GM12892 (cell line): ENCODE data around the gene CREB3. TPM values are rescaled to one million over a fixed set of nuclear protein-coding genes. Genes with fewer than 3 reads are reported as not detected.

Source experiments
- DNase-seq: peaks from one replicate; pipeline ENCODE4 v3.0.0; 2011; ENCODE audit not compliant: insufficient read length
- FAIRE-seq: peaks from 2 replicates; lab custom pipeline; 2011; peaks lifted over from hg19 to GRCh38; lab: Jason Lieb, UNC
- POLR2A ChIP-seq: IDR thresholded peaks from 2 replicates; pipeline ENCODE4 v1.6.1; 2011; ENCODE audit warnings: low read depth, low read length, control low read depth
- POLR2AphosphoS5 ChIP-seq: IDR thresholded peaks from 2 replicates; pipeline ENCODE4 v1.6.1; 2011; ENCODE audit warnings: low read depth, low read length, control low read depth
- TAF1 ChIP-seq: IDR thresholded peaks from 2 replicates; pipeline ENCODE4 v1.6.1; 2011; ENCODE audit warnings: low read depth, mild to moderate bottlenecking, control low read depth, low read length, borderline replicate concordance
- polyA plus RNA-seq: library from polyadenylated mRNA; unstranded; fragments of >200 nt; gene quantifications from one replicate; pipeline ENCODE4 v1.2.1, GENCODE V29; 2012; ENCODE audit warnings: missing spikeins, inconsistent platforms; ENCODE audit not compliant: missing spikeins

The CREB3 gene, protein sequence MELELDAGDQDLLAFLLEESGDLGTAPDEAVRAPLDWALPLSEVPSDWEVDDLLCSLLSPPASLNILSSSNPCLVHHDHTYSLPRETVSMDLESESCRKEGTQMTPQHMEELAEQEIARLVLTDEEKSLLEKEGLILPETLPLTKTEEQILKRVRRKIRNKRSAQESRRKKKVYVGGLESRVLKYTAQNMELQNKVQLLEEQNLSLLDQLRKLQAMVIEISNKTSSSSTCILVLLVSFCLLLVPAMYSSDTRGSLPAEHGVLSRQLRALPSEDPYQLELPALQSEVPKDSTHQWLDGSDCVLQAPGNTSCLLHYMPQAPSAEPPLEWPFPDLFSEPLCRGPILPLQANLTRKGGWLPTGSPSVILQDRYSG
- 19.2 TPM for polyA plus RNA-seq

GRCh38 chr9:35732185-35732799, at the start of gene CREB3, which contains the start of gene TLN1:
Gene CREB3 (plus strand): TSS chr9:35732666. CDS start chr9:35732773, 107 bp downstream.
Gene TLN1 (minus strand): TSS chr9:35732195. CDS start chr9:35725694, 6,501 bp downstream.
- DNase-seq, result peak; percentile 92
- TF ChIP-seq TAF1, result peak; percentile 76; the same call in 1 of the 2 replicates
- no peak; the same call in 1 of the 2 replicates for TF ChIP-seq POLR2AphosphoS5
- TF ChIP-seq POLR2A, result peak; percentile 82
- FAIRE-seq, result peak; percentile 93

- no peak for TF ChIP-seq POLR2AphosphoS5
- TF ChIP-seq TAF1, result no peak
- TF ChIP-seq POLR2A, result no peak
- no peak for FAIRE-seq
- DNase-seq, result no peak
Measured at GRCh38 chr9:35683323-35683722, 49.1 kb upstream of the CREB3 start.

- no peak for DNase-seq
- FAIRE-seq, result no peak
- TF ChIP-seq TAF1 (no peak), POLR2AphosphoS5 (no peak), POLR2A (no peak)
Measured at GRCh38 chr9:35684921-35685320, 47.5 kb upstream of the CREB3 start.

- FAIRE-seq (no peak), DNase-seq (no peak)
- TF ChIP-seq TAF1 (no peak), POLR2AphosphoS5 (no peak), POLR2A (no peak)
Measured at GRCh38 chr9:35685506-35685905, 47.0 kb upstream of the CREB3 start.

DNA sequence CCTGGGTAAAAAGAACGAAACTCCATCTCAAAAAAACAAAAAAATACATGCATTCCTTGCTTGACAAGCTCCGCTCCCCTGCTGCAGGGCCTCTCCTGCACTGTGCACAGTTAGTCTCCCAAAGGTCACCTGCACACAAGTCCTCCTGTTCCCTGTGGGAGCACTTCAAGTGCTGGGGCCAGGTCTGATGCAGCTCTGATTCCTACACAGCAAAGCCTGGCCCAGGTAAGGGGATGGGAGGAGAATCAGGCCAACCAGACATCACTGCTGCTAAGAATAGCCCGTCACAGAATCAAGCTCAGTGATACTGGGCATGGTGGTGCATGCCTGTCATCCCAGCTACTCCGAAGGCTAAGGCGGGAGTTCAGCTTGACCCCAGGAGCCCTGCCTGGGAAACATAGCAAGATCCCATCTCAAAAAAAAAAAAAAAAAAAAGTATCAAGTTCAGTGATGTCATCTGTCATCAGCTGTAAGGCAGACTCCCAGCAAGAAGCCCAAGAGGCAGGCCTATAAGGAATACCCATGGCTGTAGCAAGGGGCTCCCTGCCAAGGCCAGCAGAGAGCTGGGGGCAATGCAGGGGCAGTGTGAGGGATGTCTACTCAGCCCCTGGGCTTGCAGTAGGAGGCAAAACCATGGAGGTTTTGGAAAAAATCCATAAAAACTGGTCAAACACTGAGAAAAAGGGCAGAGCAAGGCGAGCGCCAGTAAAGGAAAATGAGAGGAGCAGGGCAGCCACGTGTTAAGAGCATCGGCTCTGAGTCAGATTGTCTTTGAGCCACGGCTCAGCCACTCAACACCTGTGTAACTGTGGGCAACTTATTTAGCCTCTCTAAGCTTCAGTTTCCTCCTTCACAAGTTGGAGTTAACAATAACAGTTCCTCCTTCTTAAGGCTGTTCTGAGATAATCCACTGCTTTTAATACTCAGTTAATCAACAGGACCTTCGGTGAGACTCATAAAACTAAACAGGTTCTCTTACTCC, 46.0 kb upstream of the CREB3 start:
- TF ChIP-seq TAF1 (no peak), POLR2AphosphoS5 (no peak), POLR2A (no peak)
- FAIRE-seq, result no peak
- DNase-seq, result no peak

- DNase-seq (no peak), FAIRE-seq (no peak)
- TF ChIP-seq POLR2A (no peak), TAF1 (no peak), POLR2AphosphoS5 (no peak)
Measured at GRCh38 chr9:35687306-35687705, 45.2 kb upstream of the CREB3 start.

DNA sequence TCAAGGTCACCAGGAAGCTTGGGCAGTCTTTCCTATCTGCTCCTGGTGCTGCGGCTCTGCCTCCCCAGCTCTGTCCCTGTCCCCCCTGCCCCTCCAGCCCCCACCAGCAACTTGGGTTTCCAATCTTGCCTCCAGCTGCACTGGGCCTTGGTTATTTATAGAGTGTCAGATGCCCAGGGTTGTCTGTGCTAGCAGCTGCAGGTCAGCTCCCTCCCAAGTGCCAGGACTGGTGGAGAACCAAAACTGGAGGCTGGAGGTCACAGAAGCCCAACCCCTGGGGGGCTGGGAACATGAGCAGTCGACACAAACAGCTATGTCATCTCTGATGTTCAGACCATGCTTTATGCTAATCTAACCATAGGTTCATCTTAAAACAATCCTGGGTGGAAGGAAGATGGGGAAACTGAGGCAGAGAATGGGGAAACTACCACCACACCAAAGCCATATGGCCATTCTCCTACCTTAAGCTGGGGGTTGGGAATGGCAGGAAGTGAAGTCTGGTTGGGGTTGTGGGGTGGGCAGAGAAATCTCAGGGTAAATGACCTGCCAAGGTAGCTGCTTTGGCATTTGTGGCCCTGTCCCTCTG, 44.4 kb upstream of the CREB3 start:
- TF ChIP-seq POLR2AphosphoS5 (no peak), POLR2A (no peak), TAF1 (no peak)
- FAIRE-seq, result no peak
- DNase-seq, result no peak

DNA sequence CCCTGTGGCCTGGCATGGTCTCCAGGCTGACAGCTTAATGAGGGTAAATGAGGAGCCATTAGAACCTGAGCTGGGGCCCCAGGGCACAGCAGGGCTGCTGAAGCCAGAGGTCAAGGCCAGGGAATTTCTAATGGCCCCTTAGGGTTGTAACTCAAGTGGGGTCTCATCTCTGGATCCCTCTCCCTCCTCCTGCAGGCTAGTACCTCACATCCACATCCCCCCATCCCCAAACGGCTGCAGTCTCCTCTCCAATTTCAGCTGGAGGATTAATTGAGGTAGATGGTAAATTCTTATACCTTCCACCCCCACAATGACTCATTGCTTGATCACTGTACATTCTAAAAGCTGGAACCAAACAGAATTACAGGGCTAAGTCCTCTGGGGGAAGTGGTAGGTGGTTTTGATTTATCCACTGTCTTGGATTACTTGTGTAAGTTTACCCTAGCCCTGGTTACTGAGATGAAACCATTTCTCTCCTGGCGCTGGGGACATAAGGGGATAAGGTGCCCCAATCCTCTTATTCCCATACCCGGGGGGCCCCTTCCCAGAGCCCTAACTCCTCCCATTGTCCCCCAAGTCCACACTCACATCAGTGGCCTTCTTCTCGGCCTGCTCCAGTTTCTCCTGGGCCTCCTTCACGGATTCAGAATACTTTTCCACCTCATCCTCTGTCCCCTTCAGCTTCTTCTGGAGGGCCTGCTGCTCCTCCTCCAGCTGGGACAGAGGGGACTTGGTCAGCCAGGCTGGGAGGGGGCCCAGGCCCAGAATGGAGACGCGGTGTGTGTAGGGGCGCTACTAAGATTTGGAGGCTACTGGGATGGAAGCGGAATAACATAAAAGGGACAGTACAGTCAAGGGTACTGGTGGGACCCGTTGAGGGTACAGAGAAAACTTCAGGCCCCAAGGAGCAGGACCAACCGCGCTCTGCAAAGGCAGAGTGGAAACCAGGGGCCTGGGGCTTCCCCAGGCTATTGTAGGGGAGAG, 43.6 kb upstream of the CREB3 start:
- TF ChIP-seq POLR2AphosphoS5 (no peak), TAF1 (no peak), POLR2A (no peak)
- FAIRE-seq (no peak), DNase-seq (no peak)

GRCh38 chr9:35689542-35690293, 42.7 kb upstream of the CREB3 start, which contains the start of gene TPM2:
Gene TPM2 (minus strand): TSS chr9:35689925. CDS start chr9:35689817, 108 bp downstream.
- no peak for FAIRE-seq
- no peak for DNase-seq
- no peak for TF ChIP-seq POLR2A
- no peak for TF ChIP-seq TAF1
- TF ChIP-seq POLR2AphosphoS5, result no peak

GRCh38 chr9:35690294-35690613, 42.2 kb upstream of the CREB3 start:
- no peak for TF ChIP-seq TAF1
- no peak for TF ChIP-seq POLR2AphosphoS5
- TF ChIP-seq POLR2A, result no peak
- DNase-seq, result no peak
- FAIRE-seq, result no peak
